Psoas muscle (tissue), 8 donors: ENCODE measurements around the gene MAN1B1. TPM values are rescaled to one million over a fixed set of nuclear protein-coding genes. Genes with fewer than 3 reads are reported as not detected.

Source experiments
- ATAC-seq, 4 donors: fragments of 200-7000 bp; cut with Tn5 transposase; one replicate each; pipeline ENCODE4 v1.9.1; 2020; ENCODE audit warnings: moderate library complexity in 3 of 4, mild to moderate bottlenecking in 2 of 4
- DNase-seq, 2 donors: peaks; one replicate each; pipeline ENCODE4 v3.0.0-alpha.2; 2020
- H3K27ac ChIP-seq: fragments of 200-600 bp; one replicate; pipeline ENCODE4 v1.8.0; 2022
- H3K27me3 ChIP-seq, 3 donors: fragments of 200-600 bp in 1 of 3; one replicate each; pipeline versions ENCODE4 v1.6.1 to v1.8.0; 2013 to 2022; ENCODE audit warnings: low read length in 2 of 3, mild to moderate bottlenecking in 2 of 3, moderate library complexity in 1 of 3; ENCODE audit not compliant: insufficient read depth in 3 of 3
- H3K36me3 ChIP-seq, 2 donors: fragments of 200-600 bp in 1 of 2; one replicate each; pipeline versions ENCODE4 v1.6.1 to v1.8.0; 2013 to 2022; ENCODE audit warnings: low read depth in 1 of 2, mild to moderate bottlenecking in 1 of 2, moderate library complexity in 1 of 2; ENCODE audit not compliant: insufficient read depth in 1 of 2
- H3K4me1 ChIP-seq: fragments of 200-600 bp; one replicate; pipeline ENCODE4 v1.8.0; 2022
- H3K4me3 ChIP-seq: fragments of 200-600 bp; one replicate; pipeline ENCODE4 v1.8.0; 2022; ENCODE audit warnings: mild to moderate bottlenecking
- H3K9me3 ChIP-seq: fragments of 200-600 bp; one replicate; pipeline ENCODE4 v1.8.0; 2022
- CTCF ChIP-seq: fragments of 200-600 bp; IDR thresholded peaks from one replicate; pipeline ENCODE4 v1.8.0; 2022; ENCODE audit warnings: antibody characterized with exemption
- WGBS, 3 donors: extraction: QIAGEN DNeasy Blood & Tissue Kit; methylation state at CpG; one replicate each; pipeline versions ENCODE4 v1.1.6 to v1.1.7; 2013; 5-methylcytosine and 5-hydroxymethylcytosine counted together
- intact Hi-C, 2 donors: fragments of 100-400 bp; cut with DNase I; formaldehyde crosslinking; loops; one replicate each; pipeline versions ENCODE4 v1.11.0 to v1.14.2; 2022
- long read RNA-seq, 2 donors: library from polyadenylated mRNA; unstranded; transcript quantifications; one replicate each; pipeline ENCODE4 v2.0.0, GENCODE V29; 2021
- polyA plus RNA-seq, 3 donors: library from polyadenylated mRNA; stranded (reverse); fragments of 200-250 nt; gene quantifications; one replicate each; pipeline ENCODE4 v1.2.3, GENCODE V29; 2013
- total RNA-seq, 4 donors: library from RNA; stranded (reverse); fragmentation: NEBNext Ultra II Directional in 2 of 4; extraction: Animal tissue kit (Norgen Biotek cat#: 25700) in 2 of 4; gene quantifications; one replicate each; pipeline versions ENCODE4 v1.2.1 to v1.2.4, GENCODE V29; 2021 to 2023
- donor health status: healthy with polysubstance abuse.
- donor health status: DM: no; HTN: no; CAD: no; lungs with moderate emphysema.
- donor health status: Bipolar disorder and iron deficiency.
- donor health status: healthy.
- donor health status: DM: yes; HTN: yes; CAD: no.
- donor health status: DM: no; HTN: no; CAD: no.
- donor health status: DM: no; HTN: no; CAD: no.
- donor health status: DM: yes; HTN: yes; CAD: no.

The MAN1B1 gene
- total RNA-seq (10 to 100 TPM; 13.5 to 18.1 (median 14.4) TPM), polyA plus RNA-seq (10 to 100 TPM; 13.1 to 24.4 (median 21.8) TPM)
- long read RNA-seq, donor 1, transcript MAN1B1-202 (13 exons, 2,769 nt) = major isoform, 15 of 23 reads
- long read RNA-seq, donor 1, partial matches to known transcripts = 4 of 23 reads
- long read RNA-seq, donor 1, other reads (novel, unspliced or antisense) = 4 of 23 reads
- long read RNA-seq, donor 2, transcript MAN1B1-202 (13 exons, 2,769 nt) = major isoform, 26 of 36 reads
- long read RNA-seq, donor 2, partial matches to known transcripts = 3 of 36 reads
- long read RNA-seq, donor 2, other reads (novel, unspliced or antisense) = 5 of 36 reads

- Histone ChIP-seq H3K4me1 (peaks cover 8% of the 10 kb centered on the region), H3K27ac (peak within 1 kb of the TSS; percentile 91), H3K36me3 (peaks cover 0 to 33% of the 10 kb centered on the region in 2 donors), H3K27me3 (no peaks in the 10 kb centered on the region), H3K9me3 (no peaks in the 10 kb centered on the region), H3K4me3 (peak within 1 kb of the TSS; percentile 97)
- intact Hi-C loops = no loop called here
- no peak for TF ChIP-seq CTCF
- WGBS, 3 donors = 0% methylated on average over 82 to 101 of the region's 101 CpGs
- ATAC-seq = peak; percentile 94 to 95 (median 95)
- DNase-seq = peak; percentile 99 to 100
Observed at GRCh38 chr9:137086531-137087408, at the start of gene MAN1B1. Gene MAN1B1, plus strand, starts transcription at chr9:137086985. Its CDS starts 15 bp downstream, at chr9:137087000.

GRCh38 chr9:137037035-137037434 lies 49.8 kb upstream of the MAN1B1 start:
- no peak for ATAC-seq
- no peak for TF ChIP-seq CTCF
- peaks cover 6% of the 10 kb centered on the region for H3K4me1 ChIP-seq
- WGBS, 3 donors = 73 to 82% (median 79%) methylated on average over 13 of the region's 13 CpGs
- intact Hi-C loops = no loop called here
- no peak overlapping the region for H3K4me3 ChIP-seq
- peaks cover 0 to 6% (median 0%) of the 10 kb centered on the region in 3 donors for H3K27me3 ChIP-seq
- no peak overlapping the region for H3K27ac ChIP-seq
- H3K36me3 ChIP-seq = peaks cover 0 to 12% of the 10 kb centered on the region in 2 donors
- no peak for DNase-seq
- no peaks in the 10 kb centered on the region for H3K9me3 ChIP-seq

GRCh38 chr9:137037483-137037882 lies 49.3 kb upstream of the MAN1B1 start:
- 84 to 88% (median 85%) methylated on average over 10 of the region's 10 CpGs for WGBS, 3 donors
- Histone ChIP-seq H3K36me3 (peaks cover 0 to 12% of the 10 kb centered on the region in 2 donors), H3K4me1 (peaks cover 6% of the 10 kb centered on the region), H3K4me3 (no peak overlapping the region), H3K9me3 (no peaks in the 10 kb centered on the region), H3K27me3 (peaks cover 0 to 6% (median 0%) of the 10 kb centered on the region in 3 donors), H3K27ac (no peak overlapping the region)
- TF ChIP-seq CTCF = no peak
- ATAC-seq (no peak), DNase-seq (no peak)
- intact Hi-C loops = no loop called here

GRCh38 chr9:137038916-137039315 lies 47.9 kb upstream of the MAN1B1 start:
- no peak for TF ChIP-seq CTCF
- Histone ChIP-seq H3K36me3 (peaks cover 0 to 12% of the 10 kb centered on the region in 2 donors), H3K4me1 (peaks cover 6% of the 10 kb centered on the region), H3K4me3 (no peak overlapping the region), H3K27ac (no peak overlapping the region), H3K9me3 (no peaks in the 10 kb centered on the region), H3K27me3 (peaks cover 0 to 12% (median 0%) of the 10 kb centered on the region in 3 donors)
- intact Hi-C loops = no loop called here
- 86 to 89% (median 87%) methylated on average over 9 of the region's 9 CpGs for WGBS, 3 donors
- DNase-seq = no peak
- ATAC-seq = no peak
